ENCODE data around the gene DHRS3.

GRCh38 chr1:12615865-12616708, 1.9 kb downstream of the DHRS3 start:
- TF ChIP-seq CTCF (IDR thresholded peaks at IDR 0.05; ENCODE audit: insufficient read depth, low read length, poor library complexity, severe bottlenecking) (no peak), EZH2phosphoT487 (conservative IDR thresholded peaks at IDR 0.05; ENCODE audit: low read length) (no peak)
